Measurements from ENCODE around the gene GRK1.

GRK1 gene

DNA sequence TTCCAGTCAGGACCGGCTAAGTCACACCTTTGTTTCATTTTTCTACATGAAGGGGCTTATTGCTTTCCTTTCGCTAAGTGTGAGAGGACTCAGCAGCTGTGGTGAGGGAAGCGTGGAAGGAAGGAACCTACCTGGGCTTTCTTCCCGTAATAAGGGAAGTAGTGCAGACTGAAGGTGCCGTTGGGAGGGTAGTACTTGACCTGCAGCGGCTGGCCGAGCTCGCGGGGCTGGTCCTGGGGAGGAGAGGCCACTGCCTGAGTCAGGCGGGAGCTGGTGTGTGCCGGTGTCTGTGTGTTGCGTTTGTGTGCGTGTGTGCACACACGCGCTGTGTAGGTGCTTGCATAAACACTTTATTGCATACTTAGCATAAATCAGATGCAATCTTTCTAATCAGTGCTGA lies 16.7 kb upstream of the GRK1 start:
- no peak for DNase-seq (ENCODE audit: low read depth)

GRCh38 chr13:113650731-113651148 lies 16.3 kb upstream of the GRK1 start:
- no peak for DNase-seq (ENCODE audit: low read depth)

GRCh38 chr13:113651511-113652403 lies 15.3 kb upstream of the GRK1 start:
- no peak for DNase-seq (ENCODE audit: low read depth)

GRCh38 chr13:113652404-113653263 lies 14.4 kb upstream of the GRK1 start:
- DNase-seq (ENCODE audit: low read depth): no peak

DNA sequence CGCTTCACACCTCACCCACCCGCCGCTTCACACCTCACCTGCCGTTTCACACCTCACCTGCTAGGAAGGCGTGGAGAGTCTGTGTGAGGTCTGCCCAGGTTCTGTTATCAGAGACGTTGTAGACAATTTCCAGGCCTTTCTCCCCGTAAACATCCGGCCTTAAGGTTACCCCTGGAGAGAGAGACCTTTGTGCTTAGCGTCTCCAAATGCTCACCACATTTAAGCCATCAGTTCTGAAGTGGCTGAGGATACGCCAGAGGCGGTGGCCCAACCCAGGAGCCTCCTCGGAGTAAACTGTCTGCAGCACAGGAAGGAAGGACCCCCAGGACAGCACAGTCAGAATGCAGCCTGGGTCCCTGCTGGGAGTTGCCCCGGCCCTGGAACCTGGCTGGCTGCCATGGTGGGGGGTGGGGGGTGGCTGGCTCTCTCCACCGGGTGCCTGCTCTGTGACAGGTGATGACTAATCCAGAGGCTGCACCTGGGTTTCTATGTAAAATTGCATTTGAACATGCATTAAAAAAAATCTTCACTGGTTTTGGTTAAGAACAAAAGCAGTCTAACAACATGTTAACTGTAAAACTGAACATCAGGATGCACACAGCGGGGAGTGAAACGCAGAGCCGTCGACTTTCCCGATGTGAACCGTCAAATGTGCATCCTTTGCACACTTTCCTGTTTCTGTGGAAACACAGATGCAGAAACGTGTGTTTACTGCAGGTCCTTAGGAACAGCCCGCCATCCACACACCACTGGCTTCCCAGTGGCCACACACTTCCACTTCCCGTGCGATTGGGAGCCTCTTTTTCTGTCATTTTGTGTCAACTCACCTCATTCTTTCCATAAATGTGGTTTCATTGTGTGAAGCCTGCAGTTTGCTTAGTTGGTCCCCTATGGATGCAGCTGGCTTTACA lies 13.5 kb upstream of the GRK1 start:
- DNase-seq (ENCODE audit: low read depth): no peak

GRCh38 chr13:113654175-113654560 lies 12.9 kb upstream of the GRK1 start:
- no peak for DNase-seq (ENCODE audit: low read depth)

DNA sequence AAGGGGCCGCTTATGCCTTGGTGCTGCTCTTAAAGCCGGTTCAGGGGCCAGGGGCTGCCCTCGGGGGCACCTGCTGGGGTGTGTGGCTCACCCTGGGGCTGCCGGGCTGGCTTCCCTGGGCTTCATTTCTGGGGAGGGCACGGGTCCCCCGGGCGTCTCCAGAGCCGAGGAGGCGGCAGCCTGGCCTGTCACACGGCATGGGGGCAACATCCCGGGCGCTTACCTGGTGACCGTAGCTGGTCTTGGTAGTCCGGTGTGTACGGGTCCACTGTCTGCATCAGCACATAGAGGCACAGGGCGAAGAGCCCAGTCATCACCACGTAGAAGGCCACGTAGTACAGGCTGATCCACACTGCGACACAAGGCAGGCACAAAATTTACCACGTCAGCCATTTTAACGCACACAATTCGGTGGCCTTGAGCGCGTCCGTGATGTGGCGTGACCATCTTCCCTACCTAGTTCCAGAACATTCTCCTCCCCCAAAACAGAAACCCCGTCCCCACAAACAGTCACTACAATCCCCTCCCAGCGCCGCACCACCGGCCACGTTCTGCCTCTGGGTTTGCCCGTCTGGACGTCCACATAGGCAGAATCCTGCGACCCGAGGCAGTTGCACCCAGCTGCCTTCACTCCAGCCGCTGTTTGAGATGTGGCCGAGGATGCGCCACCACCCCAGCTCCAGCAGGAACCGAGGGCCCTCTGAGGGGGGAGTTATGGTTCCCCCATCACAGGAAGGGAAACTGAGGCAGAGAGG lies 12.3 kb upstream of the GRK1 start:
- DNase-seq (ENCODE audit: low read depth): no peak

DNA sequence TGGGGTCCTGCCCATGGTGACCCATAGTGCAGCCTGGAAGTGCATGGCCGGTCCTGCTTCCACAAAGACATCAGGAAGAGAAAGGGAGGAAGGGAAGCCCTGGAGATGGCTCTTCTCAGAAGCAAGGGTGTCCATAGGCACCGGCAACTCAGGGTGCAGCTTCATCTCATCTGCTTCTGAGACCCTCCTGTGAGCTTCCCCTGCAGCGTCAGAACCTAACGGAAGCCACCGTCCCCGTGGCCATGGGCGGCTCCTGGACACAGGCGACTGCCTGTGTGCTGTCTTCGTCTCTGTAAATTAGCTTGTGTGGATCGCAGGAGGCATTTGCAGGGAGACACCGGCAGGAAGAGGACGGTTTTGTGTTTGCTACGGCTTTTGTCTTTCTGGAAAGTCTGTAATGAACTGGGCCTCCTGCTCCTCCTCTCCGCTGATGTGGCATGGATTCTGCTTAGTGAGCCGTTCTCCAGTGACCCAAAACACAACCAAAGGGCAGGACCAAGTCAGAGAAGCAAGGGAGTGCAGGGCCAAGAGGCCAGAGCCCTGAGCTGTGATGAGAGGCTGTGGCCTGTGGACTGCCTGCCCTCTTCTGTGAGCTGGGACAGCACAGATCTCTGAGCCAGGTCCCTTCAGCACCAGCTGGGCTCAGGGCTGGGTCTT lies 11.5 kb upstream of the GRK1 start:
- DNase-seq (ENCODE audit: low read depth): no peak

GRCh38 chr13:113656003-113656588 lies 10.9 kb upstream of the GRK1 start:
- DNase-seq (ENCODE audit: low read depth): no peak

DNA sequence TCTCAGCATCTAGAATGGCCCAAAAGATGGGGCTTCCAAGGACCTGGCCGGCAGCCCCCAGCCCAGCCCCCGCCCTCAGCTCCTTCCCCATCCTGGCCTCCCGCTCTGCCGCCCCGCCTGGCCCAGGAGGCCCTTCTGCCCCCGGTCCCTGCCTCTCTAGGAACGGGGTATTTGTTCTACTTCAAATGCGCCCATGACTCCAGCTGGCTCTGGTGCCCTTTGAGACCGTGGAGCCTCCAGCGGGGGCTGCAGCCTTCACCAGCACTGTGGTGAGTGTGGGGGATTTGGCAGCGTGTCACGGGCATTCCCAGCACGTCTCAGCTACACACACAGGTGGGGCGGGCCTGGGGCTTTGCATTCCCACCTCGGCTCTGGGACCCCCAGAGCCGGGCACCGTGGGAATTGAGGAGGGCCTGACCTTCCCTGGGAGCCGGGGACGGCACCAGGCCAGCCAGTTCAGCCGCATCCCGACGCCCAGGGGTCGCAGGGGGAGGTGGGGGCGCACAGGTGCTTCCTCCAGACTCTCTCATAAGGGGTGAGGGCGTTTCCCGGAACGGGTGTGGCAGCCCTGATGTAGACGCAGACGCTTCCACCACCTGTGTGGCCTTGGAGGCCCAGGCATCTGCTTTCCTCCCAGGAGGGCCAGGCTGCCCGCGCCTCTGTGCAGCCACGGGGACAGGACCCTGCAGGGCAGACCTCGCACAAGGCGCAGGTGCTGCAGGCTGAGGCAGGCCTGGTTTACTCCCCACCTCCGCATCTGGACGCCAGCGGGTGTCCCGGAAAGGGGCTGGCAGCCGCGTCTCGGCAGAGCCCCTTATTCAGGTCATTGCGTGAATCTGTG lies 10.0 kb upstream of the GRK1 start:
- DNase-seq (ENCODE audit: low read depth): no peak

GRCh38 chr13:113657851-113658741 lies 8.9 kb upstream of the GRK1 start, which contains the start of gene ATP4B:
Gene ATP4B, minus strand, starts transcription at chr13:113658198. Its CDS starts 54 bp downstream, at chr13:113658144.
- DNase-seq (ENCODE audit: low read depth): no peak

GRCh38 chr13:113658836-113659235 lies 8.2 kb upstream of the GRK1 start:
- no peak for DNase-seq (ENCODE audit: low read depth)

GRCh38 chr13:113659337-113659736 lies 7.7 kb upstream of the GRK1 start:
- no peak for DNase-seq (ENCODE audit: low read depth)

DNA sequence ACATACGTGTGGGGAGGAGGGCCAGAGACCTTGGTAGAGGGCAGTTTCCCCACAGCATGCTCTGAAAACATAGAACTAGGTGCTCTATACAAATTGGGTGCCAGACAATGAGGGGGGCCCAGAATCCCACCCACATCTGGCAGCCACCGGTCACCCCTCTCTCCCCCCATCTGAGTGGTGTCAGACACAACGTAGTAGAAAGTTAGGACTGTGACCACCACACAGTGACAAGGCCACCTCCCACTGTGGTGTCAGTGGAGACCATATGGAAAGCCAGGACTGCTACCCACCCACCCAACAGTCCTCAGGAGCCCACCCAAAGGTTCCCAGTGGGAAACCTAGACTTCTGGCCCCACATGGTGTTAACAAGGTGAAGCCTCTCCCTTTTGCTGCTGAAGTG lies 7.0 kb upstream of the GRK1 start:
- no peak for DNase-seq (ENCODE audit: low read depth)

- DNase-seq (ENCODE audit: low read depth): no peak
Measured at GRCh38 chr13:113661509-113661908, 5.5 kb upstream of the GRK1 start.

DNA sequence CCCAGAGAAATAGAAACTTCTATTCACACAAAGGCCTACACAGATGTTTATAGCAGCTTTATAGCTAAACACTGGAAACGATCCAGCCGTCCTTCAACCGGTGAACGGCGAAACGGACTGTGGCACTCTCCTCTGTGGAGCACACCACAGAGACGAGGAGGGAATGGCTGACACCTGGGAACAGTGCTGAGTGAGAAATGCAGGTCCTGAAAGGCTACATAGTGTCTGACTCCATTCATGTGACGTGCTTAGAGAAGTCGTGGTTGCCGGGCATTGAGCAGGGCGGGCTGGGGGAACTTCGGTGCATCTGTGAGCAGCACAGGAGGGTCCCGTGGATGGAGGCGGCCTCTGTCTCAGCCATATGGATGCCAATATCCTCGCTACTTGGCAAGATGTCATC lies 3.1 kb upstream of the GRK1 start:
- no peak for DNase-seq (ENCODE audit: low read depth)

DNA sequence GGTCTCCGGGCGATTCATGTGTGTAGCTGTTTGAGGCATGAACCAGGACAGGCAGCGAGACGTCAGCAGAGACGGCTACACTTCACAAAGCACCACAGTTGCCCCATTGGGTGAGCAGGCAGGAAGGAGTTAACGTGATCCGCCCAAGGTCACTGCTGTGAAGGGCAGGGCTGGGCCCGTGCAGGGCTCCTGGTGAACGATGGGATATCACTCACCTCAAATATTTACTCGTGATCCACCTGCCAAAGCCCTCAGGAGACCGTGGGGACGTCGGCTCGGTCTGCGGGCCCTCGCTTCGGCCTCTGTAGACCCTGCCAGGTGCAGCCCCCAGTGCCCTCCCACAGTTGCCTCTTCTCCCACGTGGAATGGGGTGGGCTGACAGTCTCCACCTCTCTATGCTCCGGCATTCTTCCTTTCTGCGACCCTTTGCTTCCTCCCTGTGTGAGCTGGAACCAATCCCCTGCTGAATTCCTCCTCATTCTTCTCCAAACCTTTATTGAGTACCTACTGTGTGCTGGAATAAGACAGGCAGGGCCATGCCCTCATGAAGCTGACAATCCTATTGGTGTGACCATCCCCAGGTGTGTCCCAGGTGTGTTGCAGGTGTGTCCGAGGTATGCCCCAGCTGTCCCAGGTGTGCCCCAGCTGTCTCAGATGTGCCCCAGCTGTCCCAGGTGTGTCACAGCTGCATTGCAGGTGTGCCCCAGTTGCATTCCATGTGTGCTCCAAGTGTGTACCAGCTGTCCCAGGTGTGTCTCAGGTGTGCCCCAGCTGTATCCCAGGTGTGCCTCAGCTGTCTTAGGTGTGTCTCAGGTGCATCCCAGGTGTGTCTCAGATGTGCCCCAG lies 2.0 kb upstream of the GRK1 start:
- DNase-seq (ENCODE audit: low read depth): no peak
